ENCODE results near the gene FAHD2A.
A peak's percentile ranks its signal among the peaks of the same experiment; 100 is the strongest.
"Not testable (repeated sequence)": the region's sequence is repeated elsewhere in the genome, so short reads cannot be mapped to it uniquely, and the experiment has no call there.

FAHD2A gene

GRCh38 chr2:95399061-95399460 lies 3.4 kb upstream of the FAHD2A start:
- in situ Hi-C loops (cut with HindIII; ENCODE audit: low sequenced_read_pairs): no loop called here
- DNase-seq (ENCODE audit: low read depth): no peak
- no peak for TF ChIP-seq CTCF (IDR thresholded peaks at IDR 0.05; ENCODE audit: low read depth, low read length, missing control alignments)
- no peak overlapping the region for H3K4me3 ChIP-seq (ENCODE audit: low read depth, low read length)

DNA sequence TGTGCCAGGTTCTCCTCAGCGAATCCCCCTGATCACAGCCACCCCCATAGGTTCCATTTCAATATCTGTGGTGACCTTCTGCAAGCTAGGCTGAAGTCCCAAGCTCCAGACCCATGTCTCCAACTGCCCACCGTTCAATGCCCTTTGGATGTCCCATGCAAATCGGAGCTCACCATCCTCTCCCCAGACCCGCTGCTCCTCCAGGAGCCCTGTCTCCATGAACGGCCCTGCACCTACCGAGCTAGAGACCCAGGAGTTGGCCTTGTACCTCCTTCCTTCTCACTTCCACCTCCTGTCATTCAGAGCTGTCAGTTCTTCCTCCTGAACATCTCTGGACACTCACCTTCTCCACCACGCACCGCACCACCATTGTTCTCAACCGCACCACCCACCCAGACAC lies 1.0 kb upstream of the FAHD2A start:
- DNase-seq (ENCODE audit: low read depth): no peak
- in situ Hi-C loops (cut with HindIII; ENCODE audit: low sequenced_read_pairs): no loop called here
- peak overlapping the region; percentile 95 for H3K4me3 ChIP-seq (ENCODE audit: low read depth, low read length)
- TF ChIP-seq CTCF (IDR thresholded peaks at IDR 0.05; ENCODE audit: low read depth, low read length, missing control alignments): no peak

GRCh38 chr2:95402004-95402369 lies 521 bp upstream of the FAHD2A start:
- in situ Hi-C loops (cut with HindIII; ENCODE audit: low sequenced_read_pairs); DNase-seq (ENCODE audit: low read depth): not testable (repeated sequence)
- H3K4me3 ChIP-seq (ENCODE audit: low read depth, low read length): peak overlapping the region; percentile 95

GRCh38 chr2:95403204-95403721 lies 755 bp downstream of the FAHD2A start:
- in situ Hi-C loops (cut with HindIII; ENCODE audit: low sequenced_read_pairs): not testable (repeated sequence)
- peak; percentile 19 for DNase-seq (ENCODE audit: low read depth)
- H3K4me3 ChIP-seq (ENCODE audit: low read depth, low read length): peak overlapping the region; percentile 95
- peak; percentile 52 for TF ChIP-seq CTCF (IDR thresholded peaks at IDR 0.05; ENCODE audit: low read depth, low read length, missing control alignments)

- in situ Hi-C loops (cut with HindIII; ENCODE audit: low sequenced_read_pairs); DNase-seq (ENCODE audit: low read depth): not testable (repeated sequence)
These were observed 1.3 kb downstream of the FAHD2A start for GRCh38 chr2:95403824-95404223.

DNA sequence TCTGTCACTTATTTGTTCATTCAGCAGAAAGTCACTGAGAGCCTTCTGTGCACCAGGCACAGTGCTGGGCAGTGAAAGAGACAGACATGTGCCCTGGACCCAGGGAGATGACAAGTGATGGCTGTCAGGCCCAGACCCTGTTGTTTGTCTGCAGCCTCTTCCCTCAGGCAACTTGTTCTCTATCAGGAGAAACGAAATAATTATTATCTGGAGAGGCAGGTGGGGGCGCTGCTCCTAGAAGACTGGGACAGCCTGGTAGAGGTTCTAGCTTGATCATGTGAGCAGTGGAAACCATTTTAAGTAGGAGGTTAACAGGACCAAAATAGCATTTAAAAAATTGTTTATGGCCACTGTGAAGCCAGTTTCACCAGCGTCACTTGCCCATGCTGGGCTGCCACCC lies 2.2 kb downstream of the FAHD2A start:
- in situ Hi-C loops (cut with HindIII; ENCODE audit: low sequenced_read_pairs); DNase-seq (ENCODE audit: low read depth); H3K4me3 ChIP-seq (ENCODE audit: low read depth, low read length): not testable (repeated sequence)

More at GRCh38 chr2:95403824-95404223, 1.3 kb downstream of the FAHD2A start:
- H3K4me3 ChIP-seq (ENCODE audit: low read depth, low read length): peak overlapping the region; percentile 95

GRCh38 chr2:95411239-95411638 lies 8.7 kb downstream of the FAHD2A start:
- H3K4me3 ChIP-seq (ENCODE audit: low read depth, low read length); in situ Hi-C loops (cut with HindIII; ENCODE audit: low sequenced_read_pairs): not testable (repeated sequence)
- DNase-seq (ENCODE audit: low read depth): peak; percentile 66

DNA sequence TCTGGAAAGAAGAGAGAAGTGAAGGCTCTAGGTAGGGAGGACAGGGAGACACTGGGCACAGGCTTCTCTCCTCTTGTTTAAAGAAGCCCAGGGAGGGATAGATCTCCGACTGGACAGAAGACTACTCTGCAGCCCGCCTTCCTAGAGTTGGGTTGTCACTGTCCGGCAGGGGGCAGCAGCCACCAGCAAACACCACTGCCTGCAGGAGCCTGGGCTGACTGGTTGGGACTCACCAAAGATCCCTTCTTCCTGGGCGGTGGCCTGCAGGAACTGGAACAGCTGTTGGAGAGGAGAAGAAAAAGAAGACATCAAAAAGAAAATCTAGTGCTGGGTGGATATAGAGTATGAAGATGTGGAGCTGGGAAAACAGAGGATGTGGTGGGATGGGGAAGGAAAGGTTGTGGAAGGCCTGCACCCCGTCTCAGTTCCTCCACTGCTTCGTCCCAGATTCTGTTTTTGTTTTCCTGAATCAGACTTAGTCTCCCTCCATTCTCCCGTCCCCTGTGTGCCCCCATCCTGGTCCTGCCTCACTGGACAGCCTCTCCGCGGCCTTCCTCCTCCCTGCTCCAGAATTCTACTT lies 11.6 kb downstream of the FAHD2A start:
- DNase-seq (ENCODE audit: low read depth): peak; percentile 60
- in situ Hi-C loops (cut with HindIII; ENCODE audit: low sequenced_read_pairs); H3K4me3 ChIP-seq (ENCODE audit: low read depth, low read length): not testable (repeated sequence)
- TF ChIP-seq CTCF (IDR thresholded peaks at IDR 0.05; ENCODE audit: low read depth, low read length, missing control alignments): peak; percentile 81

GRCh38 chr2:95415138-95415537 lies 12.6 kb downstream of the FAHD2A start:
- in situ Hi-C loops (cut with HindIII; ENCODE audit: low sequenced_read_pairs); H3K4me3 ChIP-seq (ENCODE audit: low read depth, low read length); DNase-seq (ENCODE audit: low read depth): not testable (repeated sequence)

GRCh38 chr2:95415561-95415960 lies 13.1 kb downstream of the FAHD2A start:
- in situ Hi-C loops (cut with HindIII; ENCODE audit: low sequenced_read_pairs); DNase-seq (ENCODE audit: low read depth); H3K4me3 ChIP-seq (ENCODE audit: low read depth, low read length): not testable (repeated sequence)

GRCh38 chr2:95427196-95427867 lies 24.8 kb downstream of the FAHD2A start:
- in situ Hi-C loops (cut with HindIII; ENCODE audit: low sequenced_read_pairs); H3K4me3 ChIP-seq (ENCODE audit: low read depth, low read length); DNase-seq (ENCODE audit: low read depth): not testable (repeated sequence)

GRCh38 chr2:95429748-95430467 lies 27.4 kb downstream of the FAHD2A start:
- in situ Hi-C loops (cut with HindIII; ENCODE audit: low sequenced_read_pairs): not testable (repeated sequence)

More at GRCh38 chr2:95429748-95430467, 27.4 kb downstream of the FAHD2A start:
- DNase-seq (ENCODE audit: low read depth); H3K4me3 ChIP-seq (ENCODE audit: low read depth, low read length): not testable (repeated sequence)

All from astrocyte of the cerebellum (primary cell).